K562 (cell line): ENCODE results near the gene GUCY1A2. TPM values are rescaled to one million over a fixed set of nuclear protein-coding genes. Genes with fewer than 3 reads are reported as not detected.

Experiments used
- NRF1 ChIP-seq, 2 experiments: fragments of 450-650 bp; IDR thresholded peaks in 1 of 2; conservative IDR thresholded peaks in 1 of 2; 2 replicates each; pipeline ENCODE4 v1.6.1; 2014; ENCODE audit warnings: mild to moderate bottlenecking in 2 of 2
- SFPQ ChIP-seq: fragments of 200-400 bp; formaldehyde crosslinking; IDR thresholded peaks from 2 replicates; pipeline ENCODE4 v1.6.1; 2017; ENCODE audit warnings: mild to moderate bottlenecking, low read depth, low read length, moderate library complexity
- TAF15 ChIP-seq: fragments of 200-400 bp; formaldehyde crosslinking; IDR thresholded peaks from 2 replicates; pipeline ENCODE4 v1.6.1; 2017; ENCODE audit warnings: mild to moderate bottlenecking, low read depth, low read length, moderate library complexity
- TCF15 ChIP-seq: fragments of 250-450 bp; sonication (Bioruptor Pico); IDR thresholded peaks from 2 replicates; pipeline ENCODE4 v1.8.0; 2022; ENCODE audit warnings: moderate library complexity, mild to moderate bottlenecking, inconsistent platforms
- TRIM24 ChIP-seq, 2 experiments: fragments of 450-650 bp; IDR thresholded peaks; 2 replicates each; pipeline ENCODE4 v1.6.1; 2016
- ZNF551 ChIP-seq: fragments of 250-450 bp; sonication (Bioruptor Pico); IDR thresholded peaks from 2 replicates; pipeline ENCODE4 v1.5.0; 2021; ENCODE audit warnings: mild to moderate bottlenecking, moderate library complexity
- ZNF696 ChIP-seq: fragments of 250-450 bp; sonication (Bioruptor Pico); conservative IDR thresholded peaks from 2 replicates; pipeline ENCODE4 v1.4.0; 2020; ENCODE audit warnings: mild to moderate bottlenecking, moderate library complexity
- polyA plus RNA-seq, 8 experiments: library from polyadenylated mRNA; depleted of rRNA in 4 of 8; stranded (reverse) in 5 of 8; unstranded in 3 of 8; fragments of >200 nt; fragmentation: Nextera tagmentation in 2 of 8; fragmentation: Illumina TruSeq in 1 of 8; extraction: Ambion mirVana in 2 of 8; extraction: Trizol in 1 of 8; gene quantifications; 2 replicates each; pipeline versions ENCODE4 v1.2.1 to v1.2.3, GENCODE V29; 2011 to 2014; ENCODE audit warnings: inconsistent platforms in 1 of 8, missing spikeins in 1 of 8
- total RNA-seq, 7 experiments: library from RNA; depleted of rRNA in 6 of 7; stranded (reverse); fragments of >200 nt in 6 of 7; fragmentation: Illumina TruSeq in 2 of 7; extraction: Trizol in 2 of 7; gene quantifications; 2 replicates each; pipeline versions ENCODE4 v1.2.1 to v1.2.3, GENCODE V29; 2011 to 2021; ENCODE audit warnings: low replicate concordance in 1 of 7
- TF ChIP-seq, protein P1 (sequence below): sonication (generic); formaldehyde crosslinking; IDR thresholded peaks from 2 replicates; pipeline ENCODE4 v1.8.1; 2023; ENCODE audit warnings: missing genetic modification reagents, mild to moderate bottlenecking, borderline replicate concordance

The GUCY1A2 gene
- total and polyA plus RNA-seq, 9 of the 15 experiments (the other 6 are each of a cell fraction or from before 2014, with no cell fraction given), result under 0.01 to 0.04 TPM; not detected in 7

GRCh38 chr11:106888386-106888785 lies 129.9 kb downstream of the GUCY1A2 start (continued):
- TF ChIP-seq, protein P1, sequence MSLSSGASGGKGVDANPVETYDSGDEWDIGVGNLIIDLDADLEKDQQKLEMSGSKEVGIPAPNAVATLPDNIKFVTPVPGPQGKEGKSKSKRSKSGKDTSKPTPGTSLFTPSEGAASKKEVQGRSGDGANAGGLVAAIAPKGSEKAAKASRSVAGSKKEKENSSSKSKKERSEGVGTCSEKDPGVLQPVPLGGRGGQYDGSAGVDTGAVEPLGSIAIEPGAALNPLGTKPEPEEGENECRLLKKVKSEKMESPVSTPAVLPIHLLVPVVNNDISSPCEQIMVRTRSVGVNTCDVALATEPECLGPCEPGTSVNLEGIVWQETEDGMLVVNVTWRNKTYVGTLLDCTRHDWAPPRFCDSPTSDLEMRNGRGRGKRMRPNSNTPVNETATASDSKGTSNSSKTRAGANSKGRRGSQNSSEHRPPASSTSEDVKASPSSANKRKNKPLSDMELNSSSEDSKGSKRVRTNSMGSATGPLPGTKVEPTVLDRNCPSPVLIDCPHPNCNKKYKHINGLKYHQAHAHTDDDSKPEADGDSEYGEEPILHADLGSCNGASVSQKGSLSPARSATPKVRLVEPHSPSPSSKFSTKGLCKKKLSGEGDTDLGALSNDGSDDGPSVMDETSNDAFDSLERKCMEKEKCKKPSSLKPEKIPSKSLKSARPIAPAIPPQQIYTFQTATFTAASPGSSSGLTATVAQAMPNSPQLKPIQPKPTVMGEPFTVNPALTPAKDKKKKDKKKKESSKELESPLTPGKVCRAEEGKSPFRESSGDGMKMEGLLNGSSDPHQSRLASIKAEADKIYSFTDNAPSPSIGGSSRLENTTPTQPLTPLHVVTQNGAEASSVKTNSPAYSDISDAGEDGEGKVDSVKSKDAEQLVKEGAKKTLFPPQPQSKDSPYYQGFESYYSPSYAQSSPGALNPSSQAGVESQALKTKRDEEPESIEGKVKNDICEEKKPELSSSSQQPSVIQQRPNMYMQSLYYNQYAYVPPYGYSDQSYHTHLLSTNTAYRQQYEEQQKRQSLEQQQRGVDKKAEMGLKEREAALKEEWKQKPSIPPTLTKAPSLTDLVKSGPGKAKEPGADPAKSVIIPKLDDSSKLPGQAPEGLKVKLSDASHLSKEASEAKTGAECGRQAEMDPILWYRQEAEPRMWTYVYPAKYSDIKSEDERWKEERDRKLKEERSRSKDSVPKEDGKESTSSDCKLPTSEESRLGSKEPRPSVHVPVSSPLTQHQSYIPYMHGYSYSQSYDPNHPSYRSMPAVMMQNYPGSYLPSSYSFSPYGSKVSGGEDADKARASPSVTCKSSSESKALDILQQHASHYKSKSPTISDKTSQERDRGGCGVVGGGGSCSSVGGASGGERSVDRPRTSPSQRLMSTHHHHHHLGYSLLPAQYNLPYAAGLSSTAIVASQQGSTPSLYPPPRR, result no peak
- no peak for TF ChIP-seq TCF15 (CRISPR knock-in tag)
- no peak for TF ChIP-seq TRIM24 (IDR thresholded peaks at IDR 0.05)
- no peak for TF ChIP-seq ZNF696 (CRISPR knock-in tag)
- TF ChIP-seq TAF15, result no peak
- no peak for TF ChIP-seq NRF1 (conservative IDR thresholded peaks at IDR 0.05 in 1 of 2, IDR thresholded peaks at IDR 0.05 in 1 of 2)
- TF ChIP-seq SFPQ, result no peak
- no peak for TF ChIP-seq ZNF551 (CRISPR knock-in tag)
